Stimulated activated naive CD8-positive, alpha-beta T cell treated with anti-CD3 and anti-CD28 coated beads, Interleukin-15, Interleukin-2, amounts not matched to agents 100 U/mL and 50 U/mL, for 24 hours (primary cell): ENCODE results near the gene TOP2B.

Source experiments
- ATAC-seq: fragments of 150-1000 bp; cut with Tn5 transposase; one replicate; pipeline ENCODE4 v1.10.0; 2021
- DNase-seq: peaks from one replicate; pipeline ENCODE4 v3.0.0; 2021

The TOP2B gene

DNA sequence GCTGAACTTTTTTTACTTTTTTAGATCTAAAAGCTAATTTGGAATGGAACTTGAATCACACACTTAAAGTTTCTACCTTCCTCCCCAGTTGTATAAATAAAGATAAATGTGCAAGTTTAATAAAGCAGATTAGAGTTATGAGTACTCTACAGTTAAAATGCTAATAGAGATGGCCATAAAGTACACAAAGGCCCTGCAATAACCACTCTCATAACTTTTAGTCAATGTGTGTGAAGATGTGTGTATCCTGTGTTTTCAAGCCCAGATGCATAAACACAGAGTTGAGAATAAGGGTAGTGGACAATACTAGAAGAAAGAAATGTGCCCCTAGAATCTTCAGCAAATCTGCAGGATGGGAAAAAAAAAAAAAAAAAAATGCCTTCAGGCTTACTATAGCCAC is 45.3 kb downstream of the TOP2B start:
- no peak for ATAC-seq
- DNase-seq = no peak

DNA sequence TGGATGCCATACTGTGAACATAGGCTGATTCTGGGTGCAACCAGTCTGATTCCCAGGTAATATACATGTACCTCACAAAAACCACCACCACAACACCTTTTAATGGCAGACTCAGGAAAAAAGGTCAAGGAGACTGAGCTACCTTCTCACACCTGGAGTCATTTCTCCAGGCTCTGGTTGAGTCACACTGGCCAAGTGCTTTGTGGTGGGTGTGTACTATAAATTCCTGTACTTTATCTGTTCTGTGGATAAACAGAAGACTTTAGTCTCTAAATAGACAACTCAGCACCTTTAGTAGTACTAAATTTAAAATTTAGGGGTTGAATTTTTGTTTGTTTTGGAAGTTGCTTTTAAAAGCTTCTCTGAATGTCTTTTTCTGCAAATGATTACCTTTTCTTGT is 46.7 kb downstream of the TOP2B start:
- DNase-seq = no peak
- ATAC-seq = no peak

DNA sequence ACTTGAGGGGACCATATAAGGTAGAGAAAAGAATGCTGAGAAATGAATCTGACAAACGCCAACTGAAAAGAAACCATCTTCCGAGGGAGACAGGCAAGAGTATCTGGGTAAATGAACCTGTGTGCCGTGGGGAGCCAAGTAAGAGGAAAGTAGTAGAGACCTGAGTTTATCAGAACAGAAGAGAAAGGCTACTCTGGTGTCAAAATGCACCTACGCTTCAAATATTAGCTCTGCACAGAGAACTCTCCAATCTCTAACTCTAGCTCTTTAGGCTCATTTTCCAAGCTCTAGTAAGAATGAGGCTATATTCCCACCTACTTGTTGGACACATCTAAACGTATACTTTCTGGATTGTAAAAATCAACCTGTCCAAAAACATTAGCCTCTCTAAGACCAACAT is 53.5 kb downstream of the TOP2B start:
- ATAC-seq = no peak
- DNase-seq = no peak

DNA sequence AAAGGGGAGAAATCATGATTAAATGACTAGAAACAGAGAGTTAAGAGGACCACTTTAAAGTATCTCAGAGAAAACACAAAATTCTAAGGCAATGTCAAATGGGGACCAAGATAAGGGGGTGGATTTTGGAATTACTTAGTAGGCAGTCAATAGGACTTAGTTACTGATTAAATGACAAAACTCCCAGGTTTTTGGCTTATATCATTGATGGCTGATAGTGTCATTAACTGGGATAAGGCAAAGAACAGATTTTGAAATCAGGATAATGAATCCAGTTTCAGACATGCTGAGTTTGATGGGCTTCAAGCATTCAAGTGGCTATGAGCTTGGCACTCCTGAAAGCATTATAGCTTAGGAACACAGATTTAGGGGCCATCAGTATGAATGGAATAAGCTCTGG is 53.9 kb downstream of the TOP2B start:
- DNase-seq (no peak), ATAC-seq (no peak)

DNA sequence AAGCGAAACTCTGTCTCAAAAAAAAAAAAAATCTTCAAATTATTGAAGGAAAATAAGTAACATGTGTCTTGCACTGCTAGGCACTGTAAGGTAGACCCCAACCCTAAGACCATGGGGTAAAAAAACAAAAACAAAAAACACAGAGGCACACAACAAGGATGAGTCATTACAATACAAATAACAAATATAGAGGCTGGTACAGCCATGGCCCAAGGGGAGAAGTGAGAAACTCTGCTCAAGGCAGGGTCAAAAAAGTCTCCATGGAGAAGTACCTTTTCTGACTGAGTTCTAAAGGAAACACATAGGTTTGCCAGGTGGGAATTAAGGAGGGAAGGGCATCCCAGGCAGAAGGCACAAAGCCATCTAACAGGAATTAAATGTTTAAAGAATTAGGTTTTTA is 54.5 kb downstream of the TOP2B start:
- ATAC-seq (no peak), DNase-seq (no peak)

DNA sequence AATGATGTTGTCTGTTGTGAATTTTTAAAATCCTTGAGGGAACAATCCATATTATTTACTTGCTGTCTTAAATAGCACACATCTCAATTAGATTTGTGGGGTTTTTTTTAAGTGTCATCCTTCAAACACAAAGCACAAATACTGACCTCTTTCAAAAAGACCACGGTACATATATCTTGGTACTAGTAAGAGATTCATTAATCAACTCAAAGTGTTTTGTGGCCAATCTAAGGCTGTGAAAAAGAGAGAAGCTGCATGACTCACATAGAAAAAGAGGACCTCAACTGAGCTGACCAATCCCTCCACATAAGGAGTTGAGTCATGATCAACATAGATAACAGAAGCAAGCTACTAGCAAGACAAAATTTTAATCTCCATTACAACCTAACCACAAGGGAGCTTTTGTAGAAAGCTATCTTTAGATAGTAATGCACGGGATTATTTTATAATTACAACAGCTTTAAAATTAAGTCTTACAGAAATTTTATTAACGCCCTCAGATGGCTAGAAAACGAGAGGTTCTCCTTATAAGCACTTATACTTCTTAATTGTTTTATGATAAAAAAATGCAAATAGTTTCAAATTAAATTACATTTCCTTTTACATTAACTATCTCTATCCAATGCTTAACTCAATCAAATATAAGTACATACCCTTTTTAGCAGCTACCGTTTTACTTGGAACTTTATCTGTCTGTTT is 60.5 kb downstream of the TOP2B start:
- ATAC-seq (peak; percentile 95), DNase-seq (no peak)

DNA sequence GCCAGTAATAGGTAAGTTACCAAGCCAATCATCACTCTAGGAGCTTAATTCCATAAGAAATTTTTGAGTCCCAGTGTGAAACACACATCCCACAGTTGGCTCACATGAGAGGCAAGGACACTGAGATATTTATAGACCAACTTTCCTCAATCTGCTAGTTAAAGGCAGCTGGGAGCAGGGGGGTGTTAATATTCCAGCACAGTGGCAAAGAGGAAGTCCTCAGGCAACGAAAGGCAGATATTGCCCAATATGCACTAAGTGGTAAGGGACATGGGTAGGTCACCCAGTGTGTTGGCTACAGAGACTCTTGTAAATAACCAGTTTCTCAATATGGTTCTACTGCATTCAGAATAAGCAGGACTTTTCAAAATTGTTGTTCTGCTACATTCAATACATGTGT is 61.0 kb downstream of the TOP2B start:
- DNase-seq = no peak
- ATAC-seq = peak; percentile 14

DNA sequence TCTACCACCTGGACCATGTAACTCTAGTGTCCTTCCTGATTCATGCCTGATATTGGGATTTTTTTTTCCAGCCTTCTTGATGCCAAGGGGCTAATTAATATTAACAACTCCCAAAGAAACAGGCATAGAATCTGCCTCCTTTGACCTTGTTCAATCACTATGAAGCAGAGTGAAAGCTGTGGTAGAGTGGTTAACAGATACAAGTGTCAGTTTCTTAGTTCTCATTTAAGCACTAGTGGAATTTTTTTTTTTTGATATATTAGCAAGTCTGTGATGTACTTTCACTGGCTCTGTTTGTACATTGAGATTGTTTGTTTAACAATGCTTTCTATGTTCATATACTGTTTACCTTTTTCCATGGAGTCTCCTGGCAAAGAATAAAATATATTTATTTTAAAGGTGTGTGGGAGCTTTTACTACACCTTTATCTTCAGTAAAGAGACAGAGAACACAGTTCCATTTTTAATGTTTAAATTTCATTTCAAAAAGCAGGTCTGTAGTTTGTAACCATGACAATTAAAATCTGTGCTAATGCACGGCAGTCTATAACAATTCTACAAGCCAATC is 67.1 kb downstream of the TOP2B start:
- ATAC-seq (no peak), DNase-seq (no peak)

DNA sequence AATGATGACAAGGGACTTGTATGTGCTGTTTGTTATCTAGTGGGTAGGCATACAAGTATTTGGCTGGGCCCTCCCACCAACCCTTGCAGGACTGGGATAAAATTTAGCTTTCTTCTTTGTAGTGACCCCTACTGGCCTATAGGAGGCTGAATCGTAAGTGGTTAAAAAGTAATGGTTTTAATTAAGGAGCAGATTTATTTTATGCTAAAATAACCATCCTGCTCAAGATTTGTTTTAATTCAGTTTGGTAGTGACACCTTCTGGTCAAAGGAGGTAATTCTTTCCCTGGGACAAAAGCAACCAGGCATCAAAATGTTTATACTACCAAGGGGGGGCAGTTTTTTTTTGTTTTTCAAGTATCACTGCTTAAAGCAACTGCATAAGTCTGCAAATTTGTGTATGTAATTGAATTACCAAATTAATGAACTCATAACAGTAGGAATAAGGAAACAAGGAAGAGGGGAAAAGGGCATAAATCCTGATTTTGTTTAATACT is 70.7 kb downstream of the TOP2B start:
- DNase-seq (no peak), ATAC-seq (no peak)

DNA sequence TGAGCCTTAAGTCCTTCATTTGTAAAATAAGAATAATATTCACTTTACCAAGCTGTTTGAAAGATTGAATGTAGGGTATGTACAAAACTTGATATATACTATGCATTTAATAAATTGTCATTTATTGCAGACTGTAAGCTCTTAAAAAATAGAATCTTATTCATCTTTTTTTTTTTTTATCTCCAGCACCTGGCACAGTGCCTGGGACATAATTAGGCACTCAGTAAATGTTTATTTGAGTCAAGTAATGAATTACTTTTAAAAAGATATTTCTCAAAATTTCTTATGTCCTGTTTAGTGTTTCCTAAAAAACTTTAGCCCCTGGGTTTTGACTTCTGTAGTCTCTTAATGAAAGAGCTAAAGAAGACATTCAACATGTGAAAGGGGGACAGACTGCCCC is 71.7 kb downstream of the TOP2B start:
- no peak for DNase-seq
- ATAC-seq = no peak

DNA sequence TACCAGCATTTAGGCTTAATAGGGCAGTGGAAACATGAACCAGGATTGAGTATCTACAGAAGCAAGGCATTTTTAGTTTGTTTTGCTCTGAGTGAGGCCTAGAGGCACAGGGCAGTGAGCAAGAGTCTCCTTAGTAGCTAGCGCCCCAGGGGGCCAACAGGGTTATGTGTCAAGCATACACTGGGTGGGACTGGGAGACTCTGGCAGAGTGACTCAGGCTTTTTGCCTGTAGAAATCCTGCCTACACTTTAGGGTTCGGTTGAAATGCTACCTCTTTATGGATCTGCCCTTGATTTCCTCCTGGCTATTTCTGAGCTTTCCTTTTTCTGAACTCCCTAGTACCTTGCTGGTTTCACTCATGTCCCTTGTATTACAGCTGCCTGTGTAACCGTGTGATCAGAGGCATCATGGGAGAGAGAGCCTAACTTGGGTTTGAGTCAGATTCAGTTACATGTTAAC is 72.2 kb downstream of the TOP2B start:
- DNase-seq = peak; percentile 19
- ATAC-seq = peak; percentile 72

DNA sequence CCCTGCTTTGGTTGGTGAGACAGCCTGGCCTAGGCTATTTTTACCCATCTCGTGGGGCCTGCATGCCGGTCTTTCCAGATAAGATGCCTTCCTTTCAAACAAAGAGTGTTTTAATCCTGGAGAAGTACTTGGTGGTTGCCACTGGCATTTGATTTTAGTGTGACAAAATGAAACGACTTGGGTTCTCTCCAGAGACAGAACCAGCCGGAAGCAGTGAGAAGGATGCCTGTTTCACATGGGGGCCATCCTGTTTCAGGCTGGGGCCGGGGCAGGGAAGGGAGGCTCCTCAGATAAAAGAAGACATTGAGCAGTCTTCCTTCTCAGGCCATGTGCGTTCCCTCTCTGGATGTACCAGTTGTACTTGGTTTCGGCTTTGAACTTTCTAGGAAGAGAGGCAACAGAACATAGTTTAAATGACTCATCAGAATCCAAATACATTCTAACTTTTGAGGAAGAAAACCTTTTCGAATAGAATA is 74.9 kb downstream of the TOP2B start:
- DNase-seq (no peak), ATAC-seq (no peak)

DNA sequence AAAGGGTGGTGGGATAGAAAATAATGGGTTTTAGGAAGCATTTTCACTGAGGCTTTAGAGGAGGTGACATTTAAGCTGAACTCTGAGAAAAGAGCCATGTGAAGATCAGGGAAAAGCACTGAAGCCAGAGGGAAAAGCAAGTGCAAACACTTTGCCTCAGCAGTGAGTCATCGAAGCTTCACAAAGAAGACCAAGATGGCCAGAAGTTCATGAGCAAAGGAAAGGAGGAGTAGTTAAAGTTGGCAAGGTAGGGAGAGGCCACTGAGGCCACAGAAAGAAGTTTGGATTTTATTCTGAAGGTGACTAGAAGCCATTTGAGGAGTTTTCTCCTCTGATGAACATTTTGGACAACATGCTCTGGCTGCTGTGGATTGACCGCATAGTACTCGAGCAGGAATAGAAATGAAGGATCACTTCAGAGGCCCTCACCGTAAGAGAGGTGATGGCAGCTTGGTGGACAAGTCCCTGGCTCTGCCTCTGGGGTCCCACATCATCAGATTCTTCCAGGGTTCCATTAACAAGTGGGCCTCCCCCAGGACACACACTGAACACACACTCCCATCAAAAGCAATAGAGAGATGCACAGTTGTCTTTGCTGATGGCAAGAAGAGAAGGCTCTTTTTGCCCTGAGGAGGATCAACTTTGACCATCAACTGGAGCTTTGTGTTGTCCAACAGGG is 75.5 kb downstream of the TOP2B start:
- no peak for DNase-seq
- ATAC-seq = no peak

DNA sequence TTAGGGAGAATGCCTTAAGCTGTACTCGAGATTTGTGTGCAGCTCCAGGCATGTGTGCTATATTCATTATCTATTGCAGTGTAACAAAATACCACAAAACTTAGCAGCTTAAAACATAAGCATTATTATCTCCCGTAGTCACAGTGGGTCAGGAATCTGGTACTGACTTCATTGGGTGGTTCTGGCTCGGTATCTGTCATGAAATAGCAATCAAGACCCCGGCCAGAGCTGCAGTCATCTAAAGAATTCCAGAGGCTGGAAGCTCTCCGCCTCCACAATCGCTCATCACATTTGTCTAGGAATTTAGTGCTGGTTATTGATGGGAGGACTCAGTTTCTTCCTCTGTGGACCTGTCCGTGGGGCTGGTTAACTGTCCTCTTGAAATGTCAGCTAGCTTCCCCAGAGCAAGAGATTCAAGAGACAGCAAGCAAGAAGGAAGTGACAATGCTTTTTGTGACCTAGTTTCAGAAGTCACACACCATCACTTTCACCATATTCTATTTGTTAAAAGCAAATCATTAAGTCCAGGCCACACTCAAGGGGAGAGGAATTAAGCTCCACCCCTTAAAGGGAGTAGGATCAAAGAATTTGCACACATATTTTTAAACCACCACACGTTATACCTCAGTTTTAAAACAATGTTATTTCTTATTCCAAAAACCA is 76.1 kb downstream of the TOP2B start:
- DNase-seq = no peak
- ATAC-seq = no peak

DNA sequence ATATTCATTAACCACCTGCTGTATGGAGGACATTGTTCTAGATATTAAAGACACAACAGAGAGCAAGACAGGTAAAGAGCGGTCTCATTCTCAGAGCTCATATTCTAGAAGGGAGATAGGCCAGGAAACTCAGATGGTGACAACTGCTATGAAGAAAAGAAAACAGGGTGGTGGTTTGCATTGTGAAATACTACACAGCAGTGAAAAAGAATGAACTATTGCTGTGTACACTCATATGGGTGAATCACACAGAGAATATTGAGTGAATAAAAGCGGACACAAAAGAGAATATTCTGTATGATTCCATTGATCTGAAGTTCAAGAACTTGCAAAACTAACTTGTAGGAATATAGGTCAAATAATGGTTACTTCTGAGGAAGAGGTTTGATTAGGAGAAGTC is 76.7 kb downstream of the TOP2B start:
- DNase-seq = no peak

DNA sequence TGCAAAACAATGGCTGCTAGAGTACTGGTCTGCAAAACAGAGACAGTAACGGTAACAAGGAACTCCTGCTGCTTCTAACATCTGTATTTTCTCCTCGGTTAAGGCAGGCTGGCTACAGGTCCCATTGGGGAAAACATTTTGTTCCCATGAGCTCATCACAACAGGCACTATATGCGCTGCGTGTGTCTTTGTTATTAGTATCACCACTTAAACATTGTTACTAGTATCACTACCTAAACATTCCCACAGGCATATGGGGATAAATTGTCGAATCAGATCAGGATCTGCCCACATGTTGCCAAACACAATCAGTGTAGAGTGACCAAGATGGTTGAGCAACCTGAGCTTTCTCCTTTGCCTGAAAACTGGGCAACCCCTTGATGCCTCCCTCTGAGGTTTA is 77.2 kb downstream of the TOP2B start:
- ATAC-seq = no peak
- no peak for DNase-seq

More for the DNA sequence above, 76.7 kb downstream of the TOP2B start:
- no peak for ATAC-seq

DNA sequence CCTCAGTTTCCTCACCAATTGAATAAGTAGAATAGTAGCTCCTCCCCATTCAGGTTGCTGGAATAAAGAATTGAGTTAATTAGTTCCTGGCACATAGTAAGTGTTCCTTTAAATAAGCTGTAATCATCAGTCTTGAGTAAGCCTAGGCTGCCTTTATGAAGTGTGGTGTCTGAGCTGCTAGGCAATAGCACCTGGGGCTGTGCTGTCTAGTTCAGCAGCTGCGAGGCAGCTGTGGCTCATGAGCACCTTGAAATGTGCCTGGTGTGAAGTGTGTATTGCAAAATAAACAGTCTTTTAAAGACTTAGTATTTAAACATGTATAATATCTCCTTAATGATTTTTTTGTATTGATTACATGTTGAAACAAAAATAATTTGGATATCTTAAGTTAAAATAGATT is 77.6 kb downstream of the TOP2B start:
- DNase-seq (no peak), ATAC-seq (no peak)

DNA sequence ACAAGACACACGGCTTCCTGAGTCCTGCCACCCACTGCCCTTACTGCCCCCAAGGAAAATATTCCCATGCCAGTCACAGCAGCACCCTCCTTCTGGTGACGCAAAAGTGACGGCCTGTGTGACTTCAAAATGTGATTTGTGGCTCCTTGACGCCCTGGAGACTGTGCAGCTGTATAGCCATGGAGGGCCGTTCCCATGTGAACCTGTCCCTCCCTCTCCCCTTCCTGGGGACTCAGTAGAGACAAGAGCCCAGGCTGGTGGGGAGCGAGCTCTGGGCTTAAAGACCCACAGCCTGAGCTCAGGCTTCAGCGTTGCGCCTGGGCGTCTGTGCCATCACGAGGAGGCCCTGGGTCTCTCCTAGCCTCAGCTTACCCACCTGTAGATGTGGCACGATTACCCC is 78.2 kb downstream of the TOP2B start:
- ATAC-seq (no peak), DNase-seq (no peak)

DNA sequence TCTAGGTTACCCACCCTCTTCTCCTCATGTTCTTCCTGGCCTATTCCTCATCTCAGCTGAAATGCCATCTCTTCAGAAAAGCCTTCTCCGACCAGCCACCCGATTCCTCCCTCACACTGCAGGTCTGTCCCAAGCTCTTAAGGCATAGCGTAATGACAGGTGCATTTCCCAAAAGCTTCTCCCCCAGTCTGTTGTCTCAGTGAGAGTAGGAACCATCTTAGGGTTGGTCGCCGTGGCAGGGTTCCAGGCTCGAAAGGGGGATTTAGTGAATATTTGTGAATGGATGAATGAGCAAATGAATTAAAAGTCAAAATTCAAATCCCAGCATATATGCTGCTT is 78.6 kb downstream of the TOP2B start:
- ATAC-seq (no peak), DNase-seq (no peak)

DNA sequence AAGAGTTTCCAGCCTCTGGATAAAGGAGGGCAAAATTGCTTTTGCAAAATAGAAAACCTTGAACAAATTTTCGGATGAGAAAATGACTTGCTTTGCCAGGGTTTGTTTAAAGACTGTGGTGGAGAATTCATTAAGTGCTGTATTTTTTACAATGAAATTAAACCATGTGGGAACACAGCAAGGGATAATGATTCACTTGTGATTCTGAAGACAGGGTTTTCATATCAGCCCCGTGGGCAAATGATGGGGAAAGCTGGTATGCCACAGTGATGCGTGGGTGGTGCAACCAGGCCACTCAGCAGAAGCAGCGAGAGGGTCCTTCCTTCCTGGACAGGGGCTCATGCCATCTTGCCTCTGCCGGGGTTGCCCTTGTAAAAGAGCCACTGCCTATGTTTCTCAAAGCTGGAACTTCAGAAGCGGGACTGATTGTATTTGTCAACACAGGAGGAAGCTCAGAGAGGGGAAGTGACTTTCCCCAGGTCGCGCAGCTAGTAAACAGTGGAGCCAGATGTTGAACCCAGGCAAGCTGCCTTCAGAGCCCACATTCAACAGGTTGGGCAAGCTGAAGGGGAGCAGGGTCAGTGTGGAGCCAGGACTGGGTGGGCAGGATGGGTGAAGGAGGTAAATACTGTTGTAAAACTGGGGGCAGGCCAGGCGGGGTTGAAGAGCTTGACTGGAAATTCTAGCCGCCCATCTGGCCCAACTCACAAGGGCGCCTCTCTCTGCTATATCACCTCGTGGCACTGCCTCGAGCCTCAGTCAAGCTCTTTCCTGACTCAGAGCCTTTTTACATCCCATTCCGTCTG is 79.1 kb downstream of the TOP2B start:
- DNase-seq = no peak
- ATAC-seq = no peak

DNA sequence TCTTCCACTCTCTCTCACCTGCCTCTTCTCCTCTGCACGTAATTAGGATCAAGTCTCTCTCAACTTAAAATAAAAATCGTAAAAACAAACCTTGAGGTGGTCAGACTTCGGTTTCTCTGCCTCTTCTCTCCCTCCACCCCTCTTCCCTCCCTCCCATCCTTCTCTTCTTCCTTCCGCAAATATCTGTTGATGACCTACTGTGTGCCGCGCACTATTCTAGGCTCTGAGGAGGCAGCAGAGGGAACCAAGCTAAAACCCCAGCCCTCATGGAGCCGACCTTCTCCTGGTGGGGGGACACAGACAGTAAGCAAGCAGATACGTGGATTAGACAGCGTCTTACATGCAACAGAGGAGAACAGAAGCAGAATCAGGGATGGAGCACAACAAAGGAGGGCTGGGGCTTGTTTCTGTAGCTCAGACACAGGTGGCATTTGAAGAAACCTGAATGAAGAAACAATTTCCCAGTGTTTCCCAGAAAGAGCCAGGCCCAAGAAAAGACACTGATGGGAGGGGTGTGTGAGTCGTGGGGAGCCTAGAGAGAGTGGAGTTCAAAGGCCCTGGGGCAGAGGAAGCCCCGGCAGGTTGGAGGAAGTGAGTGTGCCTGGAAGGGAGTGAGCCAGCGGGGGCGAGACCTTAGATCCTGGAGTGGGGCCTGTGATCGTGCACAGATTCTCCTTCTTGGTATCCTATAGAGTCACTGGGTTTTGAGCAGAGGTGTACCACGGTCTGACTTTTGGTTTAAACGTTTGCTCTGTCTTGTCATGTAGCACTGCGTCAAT is 80.5 kb downstream of the TOP2B start:
- ATAC-seq (no peak), DNase-seq (no peak)
